Measurements from ENCODE around the gene MCUB. TPM values are rescaled to one million over a fixed set of nuclear protein-coding genes. Genes with fewer than 3 reads are reported as not detected.

The MCUB gene
- total RNA-seq, 1 donor from 2014 or later = 3.9 TPM

GRCh38 chr4:109547394-109547793 lies 12.7 kb upstream of the MCUB start:
- DNase-seq (ENCODE audit: low spot score, unreplicated experiment) = no peak
- Mint-ChIP-seq H3K4me3 (ENCODE audit: low read depth) (no peak overlapping the region), H3K9me3 (ENCODE audit: low read depth) (no peaks in the 10 kb centered on the region), H3K27me3 (no peaks in the 10 kb centered on the region), H3K36me3 (ENCODE audit: insufficient read depth) (no peaks in the 10 kb centered on the region), H3K4me1 (ENCODE audit: low read depth) (no peaks in the 10 kb centered on the region), H3K27ac (no peak overlapping the region)
- no peak for TF ChIP-seq CTCF (IDR thresholded peaks at IDR 0.05; ENCODE audit: unreplicated experiment)

GRCh38 chr4:109548655-109549054 lies 11.4 kb upstream of the MCUB start:
- H3K9me3 Mint-ChIP-seq (ENCODE audit: low read depth) = no peaks in the 10 kb centered on the region
- no peaks in the 10 kb centered on the region for H3K36me3 Mint-ChIP-seq (ENCODE audit: insufficient read depth)
- no peaks in the 10 kb centered on the region for H3K4me1 Mint-ChIP-seq (ENCODE audit: low read depth)
- no peak for DNase-seq (ENCODE audit: low spot score, unreplicated experiment)
- no peak for TF ChIP-seq CTCF (IDR thresholded peaks at IDR 0.05; ENCODE audit: unreplicated experiment)
- H3K27me3 Mint-ChIP-seq = no peaks in the 10 kb centered on the region
- no peak overlapping the region for H3K27ac Mint-ChIP-seq
- H3K4me3 Mint-ChIP-seq (ENCODE audit: low read depth) = no peak overlapping the region

GRCh38 chr4:109552237-109552636 lies 7.8 kb upstream of the MCUB start:
- Mint-ChIP-seq H3K36me3 (ENCODE audit: insufficient read depth) (peaks cover 4% of the 10 kb centered on the region), H3K27ac (no peak overlapping the region), H3K27me3 (no peaks in the 10 kb centered on the region), H3K9me3 (ENCODE audit: low read depth) (no peaks in the 10 kb centered on the region), H3K4me3 (ENCODE audit: low read depth) (no peak overlapping the region), H3K4me1 (ENCODE audit: low read depth) (no peaks in the 10 kb centered on the region)
- no peak for DNase-seq (ENCODE audit: low spot score, unreplicated experiment)
- TF ChIP-seq CTCF (IDR thresholded peaks at IDR 0.05; ENCODE audit: unreplicated experiment) = no peak

- H3K36me3 Mint-ChIP-seq (ENCODE audit: insufficient read depth) = peaks cover 4% of the 10 kb centered on the region
- TF ChIP-seq CTCF (IDR thresholded peaks at IDR 0.05; ENCODE audit: unreplicated experiment) = no peak
- H3K4me1 Mint-ChIP-seq (ENCODE audit: low read depth) = no peaks in the 10 kb centered on the region
Measured at GRCh38 chr4:109553130-109553529, 6.9 kb upstream of the MCUB start.

GRCh38 chr4:109554971-109555370 lies 5.1 kb upstream of the MCUB start:
- no peak for DNase-seq (ENCODE audit: low spot score, unreplicated experiment)
- H3K27ac Mint-ChIP-seq = no peak overlapping the region
- H3K4me1 Mint-ChIP-seq (ENCODE audit: low read depth) = no peaks in the 10 kb centered on the region
- H3K4me3 Mint-ChIP-seq (ENCODE audit: low read depth) = no peak overlapping the region
- H3K36me3 Mint-ChIP-seq (ENCODE audit: insufficient read depth) = peaks cover 7% of the 10 kb centered on the region
- H3K9me3 Mint-ChIP-seq (ENCODE audit: low read depth) = no peaks in the 10 kb centered on the region
- no peak for TF ChIP-seq CTCF (IDR thresholded peaks at IDR 0.05; ENCODE audit: unreplicated experiment)
- H3K27me3 Mint-ChIP-seq = peaks cover 9% of the 10 kb centered on the region

More at GRCh38 chr4:109553130-109553529, 6.9 kb upstream of the MCUB start:
- no peak overlapping the region for H3K27ac Mint-ChIP-seq
- no peaks in the 10 kb centered on the region for H3K27me3 Mint-ChIP-seq
- H3K4me3 Mint-ChIP-seq (ENCODE audit: low read depth) = no peak overlapping the region
- DNase-seq (ENCODE audit: low spot score, unreplicated experiment) = no peak
- H3K9me3 Mint-ChIP-seq (ENCODE audit: low read depth) = no peaks in the 10 kb centered on the region
